A549 treated with ZK216348 at 1 μM for 4 hours (cell line): ENCODE results near the gene GPR119. TPM values are rescaled to one million over a fixed set of nuclear protein-coding genes. Genes with fewer than 3 reads are reported as not detected.

ENCODE experiments used
- total RNA-seq: library from RNA; stranded (reverse); fragments of 200-300 nt; extraction: Qiagen RNA extraction; gene quantifications from 5 replicates; pipeline ENCODE4 v1.2.3, GENCODE V29; 2022; ENCODE audit warnings: low read depth

The GPR119 gene
- total RNA-seq, result not detected in 5 replicates

DNA sequence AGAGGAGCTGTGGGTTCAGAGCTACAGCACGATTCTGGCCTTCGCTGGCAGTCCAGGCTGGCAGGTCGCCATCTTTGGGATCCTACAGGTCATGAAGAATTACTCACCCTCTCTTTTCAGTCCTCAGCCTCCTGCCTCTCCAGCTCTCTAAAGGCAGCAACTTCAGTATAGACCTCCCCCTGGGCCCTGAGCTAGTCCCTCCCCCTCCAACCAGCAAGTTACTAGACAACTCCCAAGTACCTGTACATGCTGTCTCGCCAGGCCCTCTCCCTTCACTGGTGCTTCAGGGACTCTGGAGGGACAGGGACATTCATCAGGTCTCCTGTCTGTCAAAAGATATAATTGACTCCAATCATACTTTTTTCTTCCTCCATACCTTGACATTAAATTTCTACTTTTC lies at the start of gene GPR119:
Gene GPR119 (minus strand): TSS at position 155 of the 400 bp plus-strand sequence. CDS start 227 bp downstream, outside the sequence.

DNA sequence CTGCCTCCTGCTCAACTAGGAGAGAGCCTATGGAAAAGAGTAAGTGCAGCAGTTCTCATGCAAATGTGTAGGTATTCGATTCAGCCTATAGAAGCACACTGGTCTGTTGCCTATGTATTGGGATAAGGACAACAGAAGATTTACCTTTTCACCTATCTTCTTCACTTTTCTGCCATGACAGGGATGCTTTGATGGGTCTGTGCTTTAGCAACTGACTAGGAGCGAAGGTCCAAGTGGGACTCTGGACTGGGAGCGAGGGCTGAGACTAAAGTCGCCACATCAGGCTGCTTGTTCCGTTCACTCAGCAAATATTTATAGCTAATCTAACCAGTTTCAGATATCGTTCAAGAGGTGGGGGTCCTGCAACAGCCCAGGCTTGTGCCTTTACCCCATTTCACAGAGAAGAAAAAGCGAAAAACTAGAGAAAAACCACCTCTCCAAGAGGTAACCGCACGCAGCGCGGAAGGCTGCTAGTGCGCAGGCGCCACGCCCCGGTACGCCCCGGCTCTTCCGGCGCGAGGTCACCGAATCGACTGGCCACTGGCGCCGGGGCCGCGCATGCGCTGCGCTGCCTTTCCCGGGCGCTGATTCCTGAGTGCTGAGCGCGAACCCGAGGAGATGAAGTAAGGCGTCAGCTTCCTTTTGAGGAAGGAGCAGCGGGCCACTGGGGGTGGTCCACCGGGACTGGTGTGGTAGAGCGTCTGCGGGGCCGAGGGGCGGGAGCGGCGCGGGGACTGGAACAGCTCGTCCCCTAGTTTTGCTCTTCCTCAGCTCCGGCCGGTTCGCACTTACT lies 16.1 kb upstream of the GPR119 start, which contains the start of gene RBMX2:
Gene RBMX2 (plus strand): TSS at position 573 of the 793 bp plus-strand sequence. CDS start 46 bp downstream, at position 619.

DNA sequence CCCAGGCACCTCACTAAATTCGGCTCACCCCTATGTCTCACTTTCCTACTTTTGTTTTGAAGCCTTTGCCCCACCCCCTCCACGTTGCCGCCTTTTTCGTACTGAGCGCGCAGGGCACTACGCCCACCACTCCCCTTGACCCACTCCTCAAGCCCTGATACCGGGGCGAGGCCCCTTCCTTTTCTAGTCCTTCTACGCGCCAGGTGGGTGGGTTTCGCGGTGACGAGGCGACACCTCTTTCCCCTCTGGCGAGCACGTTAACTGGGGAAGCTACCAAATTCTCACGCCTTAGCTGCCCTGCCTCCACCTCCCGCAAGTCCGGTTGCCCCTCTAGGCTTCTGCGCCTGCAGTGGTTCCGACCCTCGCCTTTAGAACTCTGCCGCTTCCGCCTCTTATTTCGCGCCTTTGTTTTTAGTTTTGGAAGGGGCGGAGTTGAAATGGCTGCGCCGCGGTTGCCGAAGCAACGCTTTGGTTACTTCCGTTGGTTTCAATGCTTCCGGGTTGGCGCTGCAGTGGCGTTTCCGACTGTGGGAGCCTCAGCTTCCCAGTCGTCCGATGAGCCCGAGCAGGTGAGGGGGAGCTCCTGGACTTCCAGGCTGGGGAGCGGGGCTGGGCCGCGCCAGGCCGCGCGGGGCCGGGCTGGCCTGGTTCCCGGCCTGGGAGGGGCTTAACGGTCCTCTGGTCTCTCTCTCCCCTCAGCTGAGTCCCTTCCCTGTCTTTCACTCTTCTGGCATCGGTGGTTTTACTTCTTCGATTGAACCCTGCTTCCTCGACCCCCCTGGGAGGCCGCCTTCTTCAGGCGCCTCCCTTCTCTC lies 45.9 kb downstream of the GPR119 start, which contains the start of gene SLC25A14:
Gene SLC25A14 (plus strand): TSS at position 512 of the 815 bp plus-strand sequence. CDS start 360 bp downstream, outside the sequence.

Other genes starting within 250 kb of the GPR119 start
- 66.3 to 76.8 TPM (median 70.8 TPM) in 5 replicates for gene AIFM1, start 219.8 kb downstream of the GPR119 start, total RNA-seq
- gene RAB33A, start 213.7 kb downstream of the GPR119 start, total RNA-seq, result 0.19 to 0.66 TPM (median 0.23 TPM) in 4 of 5 replicates, not detected in the other
- gene ZNF280C, start 116.8 kb downstream of the GPR119 start, total RNA-seq, result 2.3 to 3.7 TPM (median 2.7 TPM) in 5 replicates
- 16.3 to 23.2 TPM (median 18.7 TPM) in 5 replicates for gene SLC25A14, start 45.8 kb downstream of the GPR119 start, total RNA-seq
- gene RBMX2, start 16.3 kb upstream of the GPR119 start, total RNA-seq, result 29.3 to 37.8 TPM (median 30.7 TPM) in 5 replicates